Panc1 (cell line): ENCODE measurements around the gene TENM3. TPM values are rescaled to one million over a fixed set of nuclear protein-coding genes. Genes with fewer than 3 reads are reported as not detected.

ENCODE experiments used
- ATAC-seq: fragments of 200-7000 bp; cut with Tn5 transposase; 2 replicates; pipeline ENCODE4 v1.9.1; 2020; ENCODE audit warnings: mild to moderate bottlenecking, moderate library complexity
- BruUV-seq: library from RNA; stranded (reverse); fragments of 400-500 nt; replicated peaks from 2 replicates; lab custom pipeline; 2021; lab: Mats Ljungman, UMichigan
- CTCF ChIA-PET: fragments of 300-600 bp; sonication (Branson Sonifier 250); formaldehyde crosslinking; loops from one replicate; lab custom pipeline; 2022; ENCODE audit warnings: antibody characterized with exemption; lab: Charles Lee
- POLR2A ChIA-PET: fragments of 300-600 bp; sonication (Branson Sonifier 250); formaldehyde crosslinking; loops from one replicate; lab custom pipeline; 2022; ENCODE audit warnings: antibody characterized with exemption; lab: Charles Lee
- DNase-seq: peaks from one replicate; pipeline ENCODE4 v3.0.0-alpha.2; 2010; ENCODE audit warnings: low read depth, low spot score
- H3K27ac ChIP-seq: 2 replicates; pipeline ENCODE4 v1.5.1; 2011; ENCODE audit warnings: mild to moderate bottlenecking, low read length, inconsistent platforms
- H3K27me3 ChIP-seq: fragments of 200-500 bp; sonication (Bioruptor generic); 2 replicates; pipeline ENCODE4 v1.6.0; 2014; ENCODE audit warnings: low read length, inconsistent platforms; ENCODE audit not compliant: control insufficient read depth, insufficient read depth
- H3K36me3 ChIP-seq: fragments of 200-500 bp; sonication (Bioruptor generic); 2 replicates; pipeline ENCODE4 v1.5.1; 2014; ENCODE audit warnings: inconsistent platforms, mild to moderate bottlenecking, low read length, moderate library complexity; ENCODE audit not compliant: control insufficient read depth, insufficient read depth
- H3K4me1 ChIP-seq: 2 replicates; pipeline ENCODE4 v1.5.1; 2011; ENCODE audit warnings: inconsistent platforms, mild to moderate bottlenecking, low read length, moderate library complexity; ENCODE audit not compliant: control insufficient read depth, insufficient read depth
- H3K4me3 ChIP-seq, 2 experiments: 2 replicates each; pipeline ENCODE4 v1.5.1; 2011 to 2012; ENCODE audit warnings: low read depth in 2 of 2, low read length in 2 of 2, mild to moderate bottlenecking in 2 of 2, inconsistent platforms in 1 of 2, moderate library complexity in 1 of 2
- H3K9me3 ChIP-seq: fragments of 200-500 bp; sonication (Bioruptor generic); 2 replicates; pipeline ENCODE4 v1.5.1; 2014; ENCODE audit warnings: low read depth, mild to moderate bottlenecking, inconsistent platforms, low read length, moderate library complexity; ENCODE audit not compliant: control insufficient read depth, insufficient read depth
- POLR2AphosphoS5 ChIP-seq: IDR thresholded peaks from 2 replicates; pipeline ENCODE4 v1.6.1; 2012; ENCODE audit warnings: mild to moderate bottlenecking, low read depth, low read length, moderate library complexity
- SIN3A ChIP-seq: IDR thresholded peaks from 2 replicates; pipeline ENCODE4 v1.6.1; 2012; ENCODE audit warnings: low read depth, mild to moderate bottlenecking, low read length, moderate library complexity, borderline replicate concordance; ENCODE audit not compliant: insufficient read depth
- TCF7L2 ChIP-seq: IDR thresholded peaks from 2 replicates; pipeline ENCODE4 v1.6.1; 2011; ENCODE audit warnings: mild to moderate bottlenecking, low read depth, low read length, inconsistent platforms
- in situ Hi-C: cut with HindIII; loops from 2 replicates; pipeline ENCODE4 v1.10.0; 2016; ENCODE audit warnings: low sequenced_read_pairs, low pct_unique_long_range_greater_than_20kb
- intact Hi-C: fragments of 100-400 bp; cut with micrococcal nuclease; formaldehyde crosslinking; loops from one replicate; pipeline ENCODE4 v1.10.0; 2022; ENCODE audit not compliant: unreplicated experiment
- total RNA-seq: library from RNA; stranded (reverse); gene quantifications from one replicate; pipeline ENCODE4 v1.2.1, GENCODE V29; 2021; ENCODE audit not compliant: unreplicated experiment
- TF ChIP-seq, protein P1 (sequence below), 2 experiments: IDR thresholded peaks; 2 replicates each; pipeline ENCODE4 v1.6.1; 2011 to 2012; ENCODE audit warnings: low read depth in 2 of 2, control low read depth in 1 of 2, low read length in 1 of 2, mild to moderate bottlenecking in 1 of 2, moderate library complexity in 1 of 2; ENCODE audit not compliant: insufficient read depth in 1 of 2
- TF ChIP-seq, protein P2 (sequence below): fragments of 450-650 bp; IDR thresholded peaks from 2 replicates; pipeline ENCODE4 v1.5.1; 2017; ENCODE audit warnings: mild to moderate bottlenecking

The TENM3 gene
- total RNA-seq, 1 experiment from 2014 or later: 0.95 TPM

DNA sequence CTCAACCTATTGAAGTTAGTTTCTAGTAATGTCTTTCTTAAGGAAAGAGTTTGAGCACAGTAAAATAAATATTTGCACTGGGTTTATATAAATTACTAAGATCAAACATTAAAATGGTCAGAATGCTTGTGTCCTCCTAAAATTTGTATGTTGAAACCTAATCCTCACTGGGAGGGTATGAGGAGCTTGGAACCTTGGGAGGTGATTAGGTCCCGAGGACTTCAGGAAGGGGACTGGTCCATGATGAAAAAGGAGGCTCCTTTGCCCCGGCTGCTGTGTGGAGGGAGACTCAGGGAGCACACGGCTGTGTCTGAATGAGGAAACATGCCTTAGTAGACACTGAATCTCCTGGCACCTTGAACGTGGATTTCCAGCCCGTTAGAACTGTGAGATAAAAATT lies 221.9 kb downstream of the TENM3 start:
- intact Hi-C loops: no loop called here
- BruUV-seq: no TSS peak
- no peaks in the 10 kb centered on the region for H3K27me3 ChIP-seq
- no peaks in the 10 kb centered on the region for H3K36me3 ChIP-seq
- DNase-seq (no peak), ATAC-seq (no peak)
- ChIA-PET POLR2A (no interaction called here), CTCF (no interaction called here)
- H3K4me3 ChIP-seq: no peak overlapping the region
- in situ Hi-C loops: no loop called here
- no peak overlapping the region for H3K27ac ChIP-seq
- H3K4me1 ChIP-seq: no peaks in the 10 kb centered on the region
- TF ChIP-seq, protein P1, sequence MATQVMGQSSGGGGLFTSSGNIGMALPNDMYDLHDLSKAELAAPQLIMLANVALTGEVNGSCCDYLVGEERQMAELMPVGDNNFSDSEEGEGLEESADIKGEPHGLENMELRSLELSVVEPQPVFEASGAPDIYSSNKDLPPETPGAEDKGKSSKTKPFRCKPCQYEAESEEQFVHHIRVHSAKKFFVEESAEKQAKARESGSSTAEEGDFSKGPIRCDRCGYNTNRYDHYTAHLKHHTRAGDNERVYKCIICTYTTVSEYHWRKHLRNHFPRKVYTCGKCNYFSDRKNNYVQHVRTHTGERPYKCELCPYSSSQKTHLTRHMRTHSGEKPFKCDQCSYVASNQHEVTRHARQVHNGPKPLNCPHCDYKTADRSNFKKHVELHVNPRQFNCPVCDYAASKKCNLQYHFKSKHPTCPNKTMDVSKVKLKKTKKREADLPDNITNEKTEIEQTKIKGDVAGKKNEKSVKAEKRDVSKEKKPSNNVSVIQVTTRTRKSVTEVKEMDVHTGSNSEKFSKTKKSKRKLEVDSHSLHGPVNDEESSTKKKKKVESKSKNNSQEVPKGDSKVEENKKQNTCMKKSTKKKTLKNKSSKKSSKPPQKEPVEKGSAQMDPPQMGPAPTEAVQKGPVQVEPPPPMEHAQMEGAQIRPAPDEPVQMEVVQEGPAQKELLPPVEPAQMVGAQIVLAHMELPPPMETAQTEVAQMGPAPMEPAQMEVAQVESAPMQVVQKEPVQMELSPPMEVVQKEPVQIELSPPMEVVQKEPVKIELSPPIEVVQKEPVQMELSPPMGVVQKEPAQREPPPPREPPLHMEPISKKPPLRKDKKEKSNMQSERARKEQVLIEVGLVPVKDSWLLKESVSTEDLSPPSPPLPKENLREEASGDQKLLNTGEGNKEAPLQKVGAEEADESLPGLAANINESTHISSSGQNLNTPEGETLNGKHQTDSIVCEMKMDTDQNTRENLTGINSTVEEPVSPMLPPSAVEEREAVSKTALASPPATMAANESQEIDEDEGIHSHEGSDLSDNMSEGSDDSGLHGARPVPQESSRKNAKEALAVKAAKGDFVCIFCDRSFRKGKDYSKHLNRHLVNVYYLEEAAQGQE (IDR thresholded peaks at IDR 0.05; ENCODE audit: insufficient read depth in 1 of 2, low read depth in 2 of 2, low read length in 1 of 2): no peak
- TF ChIP-seq, protein P2, sequence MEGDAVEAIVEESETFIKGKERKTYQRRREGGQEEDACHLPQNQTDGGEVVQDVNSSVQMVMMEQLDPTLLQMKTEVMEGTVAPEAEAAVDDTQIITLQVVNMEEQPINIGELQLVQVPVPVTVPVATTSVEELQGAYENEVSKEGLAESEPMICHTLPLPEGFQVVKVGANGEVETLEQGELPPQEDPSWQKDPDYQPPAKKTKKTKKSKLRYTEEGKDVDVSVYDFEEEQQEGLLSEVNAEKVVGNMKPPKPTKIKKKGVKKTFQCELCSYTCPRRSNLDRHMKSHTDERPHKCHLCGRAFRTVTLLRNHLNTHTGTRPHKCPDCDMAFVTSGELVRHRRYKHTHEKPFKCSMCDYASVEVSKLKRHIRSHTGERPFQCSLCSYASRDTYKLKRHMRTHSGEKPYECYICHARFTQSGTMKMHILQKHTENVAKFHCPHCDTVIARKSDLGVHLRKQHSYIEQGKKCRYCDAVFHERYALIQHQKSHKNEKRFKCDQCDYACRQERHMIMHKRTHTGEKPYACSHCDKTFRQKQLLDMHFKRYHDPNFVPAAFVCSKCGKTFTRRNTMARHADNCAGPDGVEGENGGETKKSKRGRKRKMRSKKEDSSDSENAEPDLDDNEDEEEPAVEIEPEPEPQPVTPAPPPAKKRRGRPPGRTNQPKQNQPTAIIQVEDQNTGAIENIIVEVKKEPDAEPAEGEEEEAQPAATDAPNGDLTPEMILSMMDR: no peak
- TF ChIP-seq TCF7L2 (no peak), POLR2AphosphoS5 (no peak), SIN3A (no peak)
- H3K9me3 ChIP-seq: no peaks in the 10 kb centered on the region

DNA sequence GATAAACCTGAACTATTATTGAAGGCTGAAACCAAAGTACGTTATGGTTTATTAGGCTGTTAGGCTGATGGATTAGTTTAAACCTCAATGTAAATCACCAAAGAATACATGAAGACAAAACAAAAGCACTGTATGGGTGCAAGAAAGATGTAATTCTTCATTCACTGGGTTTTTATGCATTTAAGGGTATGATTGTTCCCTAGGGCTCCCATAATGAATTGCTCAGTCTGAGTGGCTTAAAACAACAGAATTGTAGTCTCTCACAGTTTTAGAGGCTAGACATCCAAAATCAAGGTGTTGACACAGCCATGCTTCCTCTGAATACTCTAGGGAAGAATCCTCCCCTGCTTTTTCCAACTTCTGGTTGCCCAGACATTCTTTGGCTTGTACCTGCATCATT lies 222.8 kb downstream of the TENM3 start:
- ATAC-seq (no peak), DNase-seq (no peak)
- intact Hi-C loops (no loop called here), in situ Hi-C loops (no loop called here)
- Histone ChIP-seq H3K9me3 (no peaks in the 10 kb centered on the region), H3K27me3 (no peaks in the 10 kb centered on the region), H3K36me3 (no peaks in the 10 kb centered on the region), H3K4me1 (no peaks in the 10 kb centered on the region), H3K4me3 (no peak overlapping the region), H3K27ac (no peak overlapping the region)
- no peak for TF ChIP-seq SIN3A
- no peak for TF ChIP-seq TCF7L2
- TF ChIP-seq, protein P1 (IDR thresholded peaks at IDR 0.05; ENCODE audit: insufficient read depth in 1 of 2, low read depth in 2 of 2, low read length in 1 of 2): no peak
- no peak for TF ChIP-seq POLR2AphosphoS5
- TF ChIP-seq, protein P2: no peak
- BruUV-seq: no TSS peak
- CTCF ChIA-PET: no interaction called here
- POLR2A ChIA-PET: no interaction called here
